SK-N-SH (cell line): ENCODE measurements around the gene GABRB3.

ENCODE experiments used
- CTCF ChIP-seq: fragments of 200-600 bp; sonication (generic); IDR thresholded peaks from 2 replicates; pipeline ENCODE4 v1.6.1; 2017; ENCODE audit warnings: antibody characterized with exemption, mild to moderate bottlenecking, moderate library complexity
- ELF1 ChIP-seq: IDR thresholded peaks from 2 replicates; pipeline ENCODE4 v1.4.0; 2012
- EP300 ChIP-seq, 2 experiments: IDR thresholded peaks; 2 replicates each; pipeline versions ENCODE4 v1.4.0 to v1.6.1; 2012; ENCODE audit warnings: borderline replicate concordance in 1 of 2, low read depth in 1 of 2, low read length in 1 of 2
- EZH2phosphoT487 ChIP-seq: fragments of 200-600 bp; sonication (generic); IDR thresholded peaks from 2 replicates; pipeline ENCODE4 v1.6.1; 2017; ENCODE audit warnings: low read depth, mixed run types, mild to moderate bottlenecking, antibody characterized with exemption, moderate library complexity, borderline replicate concordance
- FOXM1 ChIP-seq: IDR thresholded peaks from 2 replicates; pipeline ENCODE4 v1.4.0; 2012; ENCODE audit warnings: low read depth, mild to moderate bottlenecking
- GABPA ChIP-seq: IDR thresholded peaks from 2 replicates; pipeline ENCODE4 v1.4.0; 2012; ENCODE audit warnings: low read depth, mild to moderate bottlenecking
- MAX ChIP-seq: IDR thresholded peaks from 2 replicates; pipeline ENCODE4 v1.4.0; 2012; ENCODE audit warnings: low read depth
- PBX3 ChIP-seq: IDR thresholded peaks from 2 replicates; pipeline ENCODE4; 2012
- REST ChIP-seq: IDR thresholded peaks from 2 replicates; pipeline ENCODE4 v1.6.1; 2012; ENCODE audit warnings: mild to moderate bottlenecking, low read depth, low read length, moderate library complexity
- USF1 ChIP-seq: IDR thresholded peaks from 2 replicates; pipeline ENCODE4 v1.4.0; 2012; ENCODE audit warnings: low read depth, borderline replicate concordance

GRCh38 chr15:26632500-26632899, 140.4 kb downstream of the GABRB3 start:
- no peak for TF ChIP-seq MAX
- TF ChIP-seq CTCF: no peak
- TF ChIP-seq ELF1: no peak
- TF ChIP-seq REST: no peak
- no peak for TF ChIP-seq EP300 (IDR thresholded peaks at IDR 0.05; ENCODE audit: borderline replicate concordance in 1 of 2, low read depth in 1 of 2, low read length in 1 of 2)
- TF ChIP-seq GABPA: no peak
- TF ChIP-seq FOXM1: no peak
- no peak for TF ChIP-seq USF1
- TF ChIP-seq EZH2phosphoT487: no peak
- TF ChIP-seq PBX3: no peak
